Stomach (tissue), 9 donors: ENCODE results near the gene SPAG7. TPM values are rescaled to one million over a fixed set of nuclear protein-coding genes. Genes with fewer than 3 reads are reported as not detected.
A peak's percentile ranks its signal among the peaks of the same experiment; 100 is the strongest.

Source experiments
- DNase-seq, 2 donors: peaks; one replicate each; pipeline versions ENCODE4 v3.0.0 to v3.0.0-alpha.2; 2013 to 2019
- H3K27ac ChIP-seq, 5 donors: fragments of 200-600 bp in 4 of 5; sonication (generic) in 4 of 5; one replicate each; pipeline ENCODE4 v1.5.1; 2013 to 2019; ENCODE audit warnings: mild to moderate bottlenecking in 1 of 5, moderate library complexity in 1 of 5
- H3K27me3 ChIP-seq, 3 donors: fragments of 200-600 bp; sonication (generic); one replicate each; pipeline ENCODE4 v1.5.1; 2017 to 2019; ENCODE audit warnings: mixed run types in 1 of 3
- H3K36me3 ChIP-seq, 4 donors: fragments of 200-600 bp; sonication (generic); 1 replicate in 3 of 4; 2 replicates in 1 of 4; pipeline ENCODE4 v1.5.1; 2016 to 2019
- H3K4me1 ChIP-seq, 4 donors: fragments of 200-600 bp; sonication (generic); one replicate each; pipeline ENCODE4 v1.5.1; 2016 to 2019
- H3K4me3 ChIP-seq, 4 donors: fragments of 200-600 bp; sonication (generic) in 3 of 4; one replicate each; pipeline ENCODE4 v1.5.1; 2016 to 2019; ENCODE audit warnings: mild to moderate bottlenecking in 1 of 4
- H3K9me3 ChIP-seq, 4 donors: fragments of 200-600 bp; sonication (generic); one replicate each; pipeline ENCODE4 v1.5.1; 2016 to 2019
- EP300 ChIP-seq: sonication (generic); formaldehyde crosslinking; IDR thresholded peaks from one replicate; pipeline ENCODE4 v1.6.1; 2017; ENCODE audit warnings: antibody characterized with exemption
- POLR2A ChIP-seq, 4 donors: fragments of 450-650 bp; IDR thresholded peaks; one replicate each; pipeline ENCODE4 v1.6.1; 2016; ENCODE audit warnings: antibody characterized with exemption in 4 of 4, control low read depth in 2 of 4, mild to moderate bottlenecking in 1 of 4, moderate library complexity in 1 of 4
- POLR2AphosphoS5 ChIP-seq, 3 donors: sonication (generic); formaldehyde crosslinking; IDR thresholded peaks; one replicate each; pipeline ENCODE4 v1.6.1; 2016; ENCODE audit warnings: antibody characterized with exemption in 3 of 3
- WGBS, 5 donors: extraction: QIAGEN DNeasy Blood & Tissue Kit in 3 of 5; methylation state at CpG; one replicate each; pipeline versions ENCODE4 v1.1.5 to v1.1.7; 2013 to 2018; 5-methylcytosine and 5-hydroxymethylcytosine counted together
- intact Hi-C: fragments of 100-400 bp; cut with DNase I; formaldehyde crosslinking; loops from one replicate; pipeline ENCODE4 v1.15.1; 2023; ENCODE audit warnings: low total_unique reads
- polyA plus RNA-seq, 3 donors: library from polyadenylated mRNA; stranded (reverse); fragments of 200-250 nt; gene quantifications; one replicate each; pipeline ENCODE4 v1.2.3, GENCODE V29; 2013
- total RNA-seq, 5 donors: library from RNA; depleted of rRNA; stranded (reverse); fragments of >200 nt; gene quantifications; one replicate each; pipeline versions ENCODE4 v1.1.0 to v1.2.3, GENCODE V29; 2014 to 2016
- TF ChIP-seq, protein P1 (sequence below), 7 experiments: fragments of 450-650 bp in 4 of 7; fragments of 200-600 bp in 3 of 7; sonication (generic) in 3 of 7; IDR thresholded peaks; one replicate each; pipeline ENCODE4 v1.5.1; 2016 to 2019; ENCODE audit warnings: antibody characterized with exemption in 7 of 7, control low read depth in 2 of 7, mild to moderate bottlenecking in 1 of 7
- donor health status: healthy with polysubstance abuse.
- donor health status: Bipolar disorder and iron deficiency.
- donor health status: healthy.

SPAG7 gene
- total and polyA plus RNA-seq, 8 donors = 17.5 to 133 (median 67.0) TPM

DNA sequence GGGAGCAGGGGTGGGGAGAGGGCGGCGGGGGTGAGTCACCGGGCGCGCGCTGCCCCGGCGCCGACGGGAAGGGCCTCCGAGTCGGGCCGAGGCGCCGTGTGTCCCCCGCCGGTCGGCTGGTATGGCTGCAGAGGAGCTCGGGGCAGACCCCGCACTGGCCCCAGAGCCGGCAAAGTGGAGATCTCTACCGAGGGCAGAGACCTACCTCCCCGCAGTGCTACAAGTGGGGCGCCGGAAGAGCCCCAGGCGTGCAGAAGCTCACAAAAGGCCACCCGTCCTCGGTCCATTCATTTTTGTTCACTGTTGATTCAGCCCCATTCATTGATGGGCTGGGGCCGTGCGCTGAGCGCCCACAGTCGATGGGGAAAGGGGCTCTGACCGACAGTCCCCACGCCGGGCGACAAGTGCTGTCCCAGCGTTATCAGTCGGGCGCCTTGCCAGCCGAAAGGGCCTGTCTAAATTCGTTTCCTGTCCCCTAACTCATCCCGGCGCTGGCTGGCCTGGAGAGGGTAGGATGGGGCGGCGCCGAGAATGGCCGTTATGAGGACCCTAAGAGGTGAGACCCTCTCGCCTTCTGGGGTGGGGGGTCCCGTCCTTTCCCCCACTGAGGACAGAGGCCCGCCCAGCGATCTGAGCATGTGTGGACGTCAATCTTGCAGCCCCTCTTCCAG lies 17.4 kb downstream of the SPAG7 start:
- intact Hi-C loops = no loop called here
- 4 to 17% (median 7%) methylated on average over 26 to 52 of the region's 52 CpGs for WGBS, 5 donors

DNA sequence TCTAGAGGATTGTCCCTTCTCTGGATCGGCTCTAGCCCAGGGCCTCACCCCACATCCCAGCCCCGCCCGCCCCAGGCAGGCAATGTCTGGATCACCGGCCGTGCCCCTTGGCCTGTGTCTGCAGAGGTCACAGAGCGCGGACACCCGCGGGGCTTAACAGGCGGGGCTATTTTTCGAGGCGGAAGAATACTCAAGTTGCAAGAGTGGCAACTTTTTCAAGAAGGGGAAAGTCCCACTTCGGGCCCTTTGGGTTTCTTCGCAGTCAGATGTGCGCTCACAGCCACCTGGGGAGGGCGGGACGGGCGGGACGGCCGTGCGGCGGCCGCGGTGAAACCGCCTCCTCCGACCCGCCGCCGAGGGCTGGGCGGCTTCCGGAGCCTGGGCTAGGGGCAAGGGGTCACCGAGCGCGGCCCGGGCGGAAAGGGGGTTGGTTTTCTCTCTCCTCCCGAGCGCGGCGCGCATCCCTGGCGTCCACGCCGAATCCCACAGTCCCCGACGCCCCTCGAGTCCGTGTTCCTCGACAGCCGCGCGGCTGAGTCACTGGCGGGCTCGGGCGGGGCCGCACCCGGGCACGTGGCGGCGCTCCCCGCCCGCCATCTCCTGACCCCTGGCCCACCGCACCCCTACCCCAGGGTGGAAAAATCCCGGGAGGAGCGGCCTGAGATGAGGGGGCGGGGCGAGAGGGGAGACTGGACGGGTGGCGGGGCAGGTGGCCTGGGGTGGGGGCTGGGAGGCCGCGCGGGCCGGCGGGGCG lies 18.1 kb downstream of the SPAG7 start:
- intact Hi-C loops = no loop called here
- H3K4me1 ChIP-seq = peaks cover 37 to 55% (median 47%) of the 10 kb centered on the region in 4 donors

More for the DNA sequence above, 17.4 kb downstream of the SPAG7 start:
- no peaks in the 10 kb centered on the region for H3K9me3 ChIP-seq
- DNase-seq = peak; percentile 61 to 73
- H3K27me3 ChIP-seq = no peaks in the 10 kb centered on the region
- peaks cover 15 to 19% (median 16%) of the 10 kb centered on the region in 4 donors for H3K36me3 ChIP-seq
- H3K4me3 ChIP-seq = peak overlapping the region; percentile 82 to 100 (median 100)
- TF ChIP-seq POLR2AphosphoS5 (IDR thresholded peaks at IDR 0.05) = no peak
- TF ChIP-seq POLR2A (IDR thresholded peaks at IDR 0.05) = no peak
- no peak for TF ChIP-seq EP300
- TF ChIP-seq, protein P1, sequence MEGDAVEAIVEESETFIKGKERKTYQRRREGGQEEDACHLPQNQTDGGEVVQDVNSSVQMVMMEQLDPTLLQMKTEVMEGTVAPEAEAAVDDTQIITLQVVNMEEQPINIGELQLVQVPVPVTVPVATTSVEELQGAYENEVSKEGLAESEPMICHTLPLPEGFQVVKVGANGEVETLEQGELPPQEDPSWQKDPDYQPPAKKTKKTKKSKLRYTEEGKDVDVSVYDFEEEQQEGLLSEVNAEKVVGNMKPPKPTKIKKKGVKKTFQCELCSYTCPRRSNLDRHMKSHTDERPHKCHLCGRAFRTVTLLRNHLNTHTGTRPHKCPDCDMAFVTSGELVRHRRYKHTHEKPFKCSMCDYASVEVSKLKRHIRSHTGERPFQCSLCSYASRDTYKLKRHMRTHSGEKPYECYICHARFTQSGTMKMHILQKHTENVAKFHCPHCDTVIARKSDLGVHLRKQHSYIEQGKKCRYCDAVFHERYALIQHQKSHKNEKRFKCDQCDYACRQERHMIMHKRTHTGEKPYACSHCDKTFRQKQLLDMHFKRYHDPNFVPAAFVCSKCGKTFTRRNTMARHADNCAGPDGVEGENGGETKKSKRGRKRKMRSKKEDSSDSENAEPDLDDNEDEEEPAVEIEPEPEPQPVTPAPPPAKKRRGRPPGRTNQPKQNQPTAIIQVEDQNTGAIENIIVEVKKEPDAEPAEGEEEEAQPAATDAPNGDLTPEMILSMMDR (IDR thresholded peaks at IDR 0.05) = no peak
- peaks cover 30 to 48% (median 40%) of the 10 kb centered on the region in 4 donors for H3K4me1 ChIP-seq
- H3K27ac ChIP-seq = peak overlapping the region; percentile 96 to 100 (median 99)

DNA sequence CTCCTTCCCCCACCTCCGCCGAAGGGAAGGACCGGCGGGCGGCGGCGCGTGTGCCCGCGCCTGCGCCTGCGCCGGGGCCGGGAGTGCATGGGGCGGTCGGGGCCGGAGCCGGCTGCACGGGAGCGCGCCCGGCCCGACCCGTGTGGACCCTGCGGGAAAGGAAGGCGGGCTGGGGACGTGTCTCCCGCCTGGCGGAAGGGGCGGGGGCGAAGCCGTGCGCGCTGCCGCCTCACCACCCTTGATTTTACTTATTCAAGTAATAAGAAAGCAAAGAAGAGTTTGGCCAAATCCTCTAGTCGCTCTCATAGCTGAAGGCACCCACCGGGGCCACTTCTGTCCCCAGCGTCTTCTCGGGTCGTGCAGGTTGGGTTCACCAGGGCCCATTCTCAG lies 18.7 kb downstream of the SPAG7 start:
- Histone ChIP-seq H3K27ac (peak overlapping the region; percentile 96 to 100 (median 99)), H3K4me1 (peaks cover 40 to 61% (median 53%) of the 10 kb centered on the region in 4 donors), H3K27me3 (no peaks in the 10 kb centered on the region), H3K36me3 (peaks cover 24 to 32% (median 29%) of the 10 kb centered on the region in 4 donors), H3K9me3 (no peaks in the 10 kb centered on the region), H3K4me3 (peak overlapping the region; percentile 82 to 100 (median 100))
- peak; percentile 83 to 97 for DNase-seq
- TF ChIP-seq, protein P1 (IDR thresholded peaks at IDR 0.05) = no peak
- TF ChIP-seq POLR2AphosphoS5 (IDR thresholded peaks at IDR 0.05) (peak; percentile 3 to 80 (median 39)), POLR2A (IDR thresholded peaks at IDR 0.05) (no peak)
- WGBS, 5 donors = 0 to 1% (median 1%) methylated on average over 19 to 40 of the region's 40 CpGs
- intact Hi-C loops = no loop called here

More for the DNA sequence above, 18.1 kb downstream of the SPAG7 start:
- peak; percentile 82 to 90 for DNase-seq
- Histone ChIP-seq H3K9me3 (no peaks in the 10 kb centered on the region), H3K36me3 (peaks cover 20 to 27% (median 23%) of the 10 kb centered on the region in 4 donors), H3K27ac (peak overlapping the region; percentile 96 to 100 (median 99)), H3K4me3 (peak overlapping the region; percentile 82 to 100 (median 100)), H3K27me3 (no peaks in the 10 kb centered on the region)
- WGBS, 5 donors = 0 to 1% (median 0%) methylated on average over 36 to 75 of the region's 75 CpGs
- TF ChIP-seq, protein P1 (IDR thresholded peaks at IDR 0.05) = no peak
- TF ChIP-seq POLR2AphosphoS5 (IDR thresholded peaks at IDR 0.05) = peak in 2 of 3 donors; percentile 14 to 36

DNA sequence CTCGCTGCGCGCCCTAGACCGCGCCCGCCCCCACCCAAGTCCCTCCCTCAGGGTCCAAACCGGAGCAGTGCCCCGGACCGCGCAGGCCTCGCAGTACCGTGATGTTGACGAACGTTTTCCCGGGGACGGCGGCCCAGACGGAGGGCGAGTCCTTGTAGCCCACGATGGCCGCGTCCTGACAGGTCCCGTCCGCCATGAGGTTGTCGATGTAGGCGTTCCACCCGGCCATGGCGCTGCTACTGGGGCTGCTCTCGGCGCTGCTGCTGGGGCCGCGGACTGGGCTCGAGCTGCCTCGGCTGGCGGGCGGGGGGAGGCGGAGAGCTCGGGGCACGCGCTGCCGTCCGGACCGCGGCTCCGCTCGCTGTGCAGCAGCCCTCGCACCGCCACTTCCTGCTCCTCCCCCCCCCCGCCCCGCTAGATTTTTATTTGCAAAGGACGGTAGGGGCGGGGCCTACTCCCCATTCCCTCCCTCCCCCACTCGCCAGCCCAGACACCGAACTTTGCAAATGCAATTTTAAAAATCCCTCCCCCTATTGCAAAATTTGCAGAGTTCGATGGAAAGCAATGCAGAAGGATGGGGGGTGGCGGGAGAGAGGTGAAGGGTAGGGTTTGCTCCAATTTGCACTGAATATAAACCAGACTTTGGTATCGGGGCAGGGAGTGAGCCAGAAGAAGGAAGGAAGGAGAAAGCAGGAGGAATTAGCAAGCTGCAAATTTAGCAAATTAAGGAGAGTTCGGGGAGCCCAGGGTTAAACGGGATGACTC lies 19.3 kb downstream of the SPAG7 start, which contains the start of gene PFN1:
Gene PFN1, minus strand, starts transcription at position 365 of the 765 bp plus-strand sequence. Its CDS starts 136 bp downstream, at position 229.
- intact Hi-C loops = no loop called here
- TF ChIP-seq POLR2AphosphoS5 (IDR thresholded peaks at IDR 0.05) (peak in 2 of 3 donors; percentile 86 to 90), POLR2A (IDR thresholded peaks at IDR 0.05) (peak in 1 of 4 donors; percentile 79), EP300 (no peak)
- TF ChIP-seq, protein P1 (IDR thresholded peaks at IDR 0.05) = no peak
- peak within 1 kb of the TSS; percentile 96 to 100 (median 99) for H3K27ac ChIP-seq
- no peaks in the 10 kb centered on the region for H3K27me3 ChIP-seq
- peaks cover 40 to 66% (median 58%) of the 10 kb centered on the region in 4 donors for H3K4me1 ChIP-seq
- peak; percentile 92 to 97 for DNase-seq
- peaks cover 29 to 38% (median 34%) of the 10 kb centered on the region in 4 donors for H3K36me3 ChIP-seq
- no peaks in the 10 kb centered on the region for H3K9me3 ChIP-seq
- WGBS, 5 donors = 0 to 1% (median 0%) methylated on average over 30 to 59 of the region's 59 CpGs
- peak within 1 kb of the TSS; percentile 82 to 100 (median 100) for H3K4me3 ChIP-seq
